ENCODE data around the gene GMDS.

Gene GMDS

DNA sequence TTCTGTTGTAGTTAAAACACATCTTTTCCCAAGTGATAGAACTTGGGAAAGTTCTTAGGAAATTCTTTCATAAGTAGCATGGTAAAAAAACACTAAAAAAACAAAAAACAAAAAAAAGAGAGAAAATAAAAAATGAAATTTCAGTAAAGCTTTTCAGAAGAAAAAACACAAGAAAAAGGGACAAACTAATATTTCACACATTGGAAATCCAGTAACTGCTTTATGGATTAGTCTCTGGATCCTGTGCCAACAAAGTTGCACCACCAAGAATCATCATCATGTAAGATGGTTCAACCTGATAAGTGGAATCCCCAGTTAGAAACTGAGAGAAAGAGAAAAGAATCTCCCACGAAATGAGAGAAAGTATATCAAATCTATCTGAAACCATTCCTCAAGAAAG is 144.2 kb downstream of the GMDS start:
- Histone ChIP-seq H3K4me2 (ENCODE audit: low read length) (no peak overlapping the region), H3K27ac (ENCODE audit: low read length) (no peak overlapping the region), H3K9ac (ENCODE audit: low read length) (no peak overlapping the region), H3K36me3 (replicated peaks; ENCODE audit: low read depth, low read length) (no peaks in the 10 kb centered on the region), H3K9me3 (ENCODE audit: insufficient read depth, low read length) (no peaks in the 10 kb centered on the region), H2AFZ (ENCODE audit: low read depth, low read length) (no peak overlapping the region), H3K4me1 (ENCODE audit: low read length) (peaks cover 20% of the 10 kb centered on the region), H3K79me2 (ENCODE audit: low read length) (no peaks in the 10 kb centered on the region), H4K20me1 (ENCODE audit: insufficient read depth, low read length) (no peaks in the 10 kb centered on the region), H3K27me3 (ENCODE audit: low read depth, low read length) (no peaks in the 10 kb centered on the region), H3K4me3 (ENCODE audit: low read length) (no peak overlapping the region)
- TF ChIP-seq EZH2phosphoT487 (IDR thresholded peaks at IDR 0.05; ENCODE audit: low read depth) (no peak), CTCF (IDR thresholded peaks at IDR 0.05; ENCODE audit: low read depth, low read length) (no peak)

DNA sequence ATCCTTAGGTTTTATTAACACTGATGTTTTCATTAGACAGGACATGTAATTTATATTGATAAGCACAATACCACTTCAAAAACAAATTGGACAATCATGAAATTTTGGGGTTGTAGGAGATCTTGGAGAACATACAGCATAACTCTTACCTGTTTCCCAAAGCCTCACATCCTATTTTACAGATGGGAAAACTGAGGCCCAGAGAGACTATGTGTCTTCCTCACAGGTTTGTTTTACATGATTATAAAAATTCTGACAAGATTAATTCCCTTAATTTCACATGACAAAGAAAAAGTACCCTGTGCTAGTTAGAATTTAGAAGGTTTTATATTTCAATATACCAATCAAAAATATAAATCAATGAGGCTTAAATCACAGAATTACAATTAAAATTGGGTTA is 145.5 kb downstream of the GMDS start:
- no peaks in the 10 kb centered on the region for H4K20me1 ChIP-seq (ENCODE audit: insufficient read depth, low read length)
- H3K9ac ChIP-seq (ENCODE audit: low read length), result no peak overlapping the region
- TF ChIP-seq CTCF (IDR thresholded peaks at IDR 0.05; ENCODE audit: low read depth, low read length), result no peak
- TF ChIP-seq EZH2phosphoT487 (IDR thresholded peaks at IDR 0.05; ENCODE audit: low read depth), result no peak

DNA sequence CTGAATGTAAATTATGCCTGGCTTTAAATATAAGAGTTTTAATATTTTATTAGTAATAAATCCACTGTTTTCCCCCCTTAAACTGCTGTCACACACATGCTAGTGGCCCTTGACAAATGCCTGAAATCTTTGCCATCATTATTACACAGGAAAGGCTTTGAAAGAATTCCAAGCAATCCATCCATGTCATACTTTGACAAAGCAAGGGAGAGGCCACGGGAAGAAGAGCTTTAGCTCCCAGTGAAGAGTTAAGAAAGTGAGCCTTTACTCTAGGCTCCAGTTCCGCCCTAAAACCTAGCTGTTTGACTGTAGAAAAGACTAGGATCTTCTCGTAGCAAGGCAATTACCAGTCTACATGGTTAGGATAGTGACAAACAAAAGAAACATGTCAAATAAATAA is 147.9 kb downstream of the GMDS start:
- Histone ChIP-seq H3K4me2 (ENCODE audit: low read length) (no peak overlapping the region), H3K9ac (ENCODE audit: low read length) (no peak overlapping the region), H3K79me2 (ENCODE audit: low read length) (no peaks in the 10 kb centered on the region), H3K27me3 (ENCODE audit: low read depth, low read length) (no peaks in the 10 kb centered on the region), H4K20me1 (ENCODE audit: insufficient read depth, low read length) (no peaks in the 10 kb centered on the region), H2AFZ (ENCODE audit: low read depth, low read length) (no peak overlapping the region), H3K4me3 (ENCODE audit: low read length) (no peak overlapping the region), H3K36me3 (replicated peaks; ENCODE audit: low read depth, low read length) (no peaks in the 10 kb centered on the region), H3K27ac (ENCODE audit: low read length) (no peak overlapping the region), H3K9me3 (ENCODE audit: insufficient read depth, low read length) (no peaks in the 10 kb centered on the region), H3K4me1 (ENCODE audit: low read length) (peaks cover 3% of the 10 kb centered on the region)
- TF ChIP-seq EZH2phosphoT487 (IDR thresholded peaks at IDR 0.05; ENCODE audit: low read depth) (no peak), CTCF (IDR thresholded peaks at IDR 0.05; ENCODE audit: low read depth, low read length) (no peak)

More for the DNA sequence above, 145.5 kb downstream of the GMDS start:
- Histone ChIP-seq H3K4me1 (ENCODE audit: low read length) (peaks cover 20% of the 10 kb centered on the region), H3K27ac (ENCODE audit: low read length) (no peak overlapping the region), H3K4me2 (ENCODE audit: low read length) (no peak overlapping the region), H3K79me2 (ENCODE audit: low read length) (no peaks in the 10 kb centered on the region), H3K27me3 (ENCODE audit: low read depth, low read length) (no peaks in the 10 kb centered on the region), H3K9me3 (ENCODE audit: insufficient read depth, low read length) (no peaks in the 10 kb centered on the region), H3K4me3 (ENCODE audit: low read length) (no peak overlapping the region), H2AFZ (ENCODE audit: low read depth, low read length) (no peak overlapping the region), H3K36me3 (replicated peaks; ENCODE audit: low read depth, low read length) (no peaks in the 10 kb centered on the region)

DNA sequence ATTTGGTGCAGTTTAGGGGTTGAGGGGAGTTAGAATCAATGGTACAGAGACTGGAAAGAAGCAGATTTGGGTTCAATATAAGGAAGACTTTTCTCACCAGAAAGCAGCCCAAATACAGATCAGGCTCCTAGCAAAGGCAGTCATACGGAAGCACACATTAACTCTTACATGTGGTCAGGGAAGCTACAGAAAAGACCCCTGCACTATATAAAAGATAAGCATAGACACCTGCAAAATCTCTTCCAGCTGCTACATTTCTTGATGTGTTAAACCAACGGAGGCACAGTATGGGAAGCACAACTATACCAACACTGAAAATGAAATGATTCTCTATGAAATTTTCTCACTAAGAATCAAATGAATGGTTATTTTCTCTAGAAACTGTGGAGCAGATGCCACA is 150.8 kb downstream of the GMDS start:
- Histone ChIP-seq H3K4me1 (ENCODE audit: low read length) (no peaks in the 10 kb centered on the region), H3K79me2 (ENCODE audit: low read length) (no peaks in the 10 kb centered on the region), H3K36me3 (replicated peaks; ENCODE audit: low read depth, low read length) (no peaks in the 10 kb centered on the region), H4K20me1 (ENCODE audit: insufficient read depth, low read length) (no peaks in the 10 kb centered on the region), H3K27ac (ENCODE audit: low read length) (no peak overlapping the region), H3K27me3 (ENCODE audit: low read depth, low read length) (no peaks in the 10 kb centered on the region), H3K9me3 (ENCODE audit: insufficient read depth, low read length) (no peaks in the 10 kb centered on the region), H3K9ac (ENCODE audit: low read length) (no peak overlapping the region), H2AFZ (ENCODE audit: low read depth, low read length) (no peak overlapping the region), H3K4me3 (ENCODE audit: low read length) (no peak overlapping the region), H3K4me2 (ENCODE audit: low read length) (no peak overlapping the region)
- no peak for TF ChIP-seq EZH2phosphoT487 (IDR thresholded peaks at IDR 0.05; ENCODE audit: low read depth)
- no peak for TF ChIP-seq CTCF (IDR thresholded peaks at IDR 0.05; ENCODE audit: low read depth, low read length)

Data from OCI-LY3 (cell line).